ENCODE measurements around the gene CYSLTR2.

CYSLTR2 gene

DNA sequence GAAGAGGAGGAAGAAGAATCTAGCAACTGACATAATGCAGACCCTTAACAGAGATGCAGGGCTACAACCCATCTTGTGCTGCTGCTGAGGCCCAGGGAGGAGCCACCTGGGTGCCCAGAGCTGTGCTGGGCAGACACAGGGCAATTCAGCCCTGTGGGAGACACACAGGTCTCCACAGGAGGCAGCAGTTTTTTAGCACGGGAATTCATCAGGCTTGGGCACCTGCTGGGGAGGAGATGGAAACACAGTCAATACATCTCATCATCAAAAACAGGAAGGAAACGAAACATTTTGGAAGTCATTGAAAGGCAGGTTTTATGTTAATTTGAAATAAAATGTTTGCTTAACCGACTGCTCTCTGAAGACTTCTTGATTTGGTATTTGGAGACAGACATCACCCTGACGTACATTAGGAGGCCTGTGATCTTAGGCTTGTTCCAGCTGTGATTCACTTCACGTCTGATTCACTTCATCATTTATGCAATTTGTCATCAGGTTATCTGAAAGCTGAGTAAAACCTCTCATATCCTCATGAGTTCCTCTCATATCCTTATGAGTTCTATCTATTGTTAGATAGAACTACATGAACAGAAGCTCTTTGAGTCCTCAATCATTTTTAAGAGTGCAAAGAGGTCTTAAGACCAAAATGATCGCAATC is 77.4 kb downstream of the CYSLTR2 start:
- DNase-seq (ENCODE audit: low read depth), result no peak
- TF ChIP-seq, protein P1, sequence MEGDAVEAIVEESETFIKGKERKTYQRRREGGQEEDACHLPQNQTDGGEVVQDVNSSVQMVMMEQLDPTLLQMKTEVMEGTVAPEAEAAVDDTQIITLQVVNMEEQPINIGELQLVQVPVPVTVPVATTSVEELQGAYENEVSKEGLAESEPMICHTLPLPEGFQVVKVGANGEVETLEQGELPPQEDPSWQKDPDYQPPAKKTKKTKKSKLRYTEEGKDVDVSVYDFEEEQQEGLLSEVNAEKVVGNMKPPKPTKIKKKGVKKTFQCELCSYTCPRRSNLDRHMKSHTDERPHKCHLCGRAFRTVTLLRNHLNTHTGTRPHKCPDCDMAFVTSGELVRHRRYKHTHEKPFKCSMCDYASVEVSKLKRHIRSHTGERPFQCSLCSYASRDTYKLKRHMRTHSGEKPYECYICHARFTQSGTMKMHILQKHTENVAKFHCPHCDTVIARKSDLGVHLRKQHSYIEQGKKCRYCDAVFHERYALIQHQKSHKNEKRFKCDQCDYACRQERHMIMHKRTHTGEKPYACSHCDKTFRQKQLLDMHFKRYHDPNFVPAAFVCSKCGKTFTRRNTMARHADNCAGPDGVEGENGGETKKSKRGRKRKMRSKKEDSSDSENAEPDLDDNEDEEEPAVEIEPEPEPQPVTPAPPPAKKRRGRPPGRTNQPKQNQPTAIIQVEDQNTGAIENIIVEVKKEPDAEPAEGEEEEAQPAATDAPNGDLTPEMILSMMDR (IDR thresholded peaks at IDR 0.05; ENCODE audit: low read depth, low read length, missing control alignments), result no peak
- H3K4me3 ChIP-seq (ENCODE audit: low read depth, low read length), result no peak overlapping the region

GRCh38 chr13:48731957-48732569 is 78.3 kb downstream of the CYSLTR2 start:
- no peak overlapping the region for H3K4me3 ChIP-seq (ENCODE audit: low read depth, low read length)
- TF ChIP-seq, protein P1 (IDR thresholded peaks at IDR 0.05; ENCODE audit: low read depth, low read length, missing control alignments), result peak; percentile 84
- peak; percentile 18 for DNase-seq (ENCODE audit: low read depth)

DNA sequence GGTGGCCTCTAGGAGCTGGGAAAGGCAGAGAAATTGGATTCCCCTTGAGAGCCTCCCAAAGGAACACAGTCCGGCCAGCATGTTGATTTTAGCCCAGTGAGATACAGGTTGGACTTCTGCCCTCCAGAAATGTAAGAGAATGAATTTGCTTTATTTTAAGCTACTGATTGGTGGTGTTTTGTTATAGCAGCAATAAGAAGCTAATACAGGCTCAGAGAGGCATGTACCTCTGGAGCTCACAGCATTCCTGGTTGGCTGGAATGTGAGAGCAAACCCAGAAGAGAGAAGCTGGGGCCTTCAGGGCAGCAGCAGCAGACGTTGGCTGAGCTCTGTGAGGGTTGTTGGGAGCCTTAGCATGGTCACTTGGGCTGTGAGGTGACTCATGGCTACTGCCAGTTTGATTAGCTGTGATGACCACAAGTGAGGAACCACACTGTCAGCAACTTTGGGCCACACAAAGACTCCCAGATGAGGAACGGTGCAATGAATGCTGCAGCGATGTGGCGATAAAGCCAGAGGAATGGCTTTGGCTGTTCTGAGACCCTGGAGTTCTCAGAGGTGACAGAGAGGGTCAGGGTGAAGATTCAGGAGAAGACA is 80.1 kb downstream of the CYSLTR2 start:
- TF ChIP-seq, protein P1 (IDR thresholded peaks at IDR 0.05; ENCODE audit: low read depth, low read length, missing control alignments), result no peak
- DNase-seq (ENCODE audit: low read depth), result no peak

DNA sequence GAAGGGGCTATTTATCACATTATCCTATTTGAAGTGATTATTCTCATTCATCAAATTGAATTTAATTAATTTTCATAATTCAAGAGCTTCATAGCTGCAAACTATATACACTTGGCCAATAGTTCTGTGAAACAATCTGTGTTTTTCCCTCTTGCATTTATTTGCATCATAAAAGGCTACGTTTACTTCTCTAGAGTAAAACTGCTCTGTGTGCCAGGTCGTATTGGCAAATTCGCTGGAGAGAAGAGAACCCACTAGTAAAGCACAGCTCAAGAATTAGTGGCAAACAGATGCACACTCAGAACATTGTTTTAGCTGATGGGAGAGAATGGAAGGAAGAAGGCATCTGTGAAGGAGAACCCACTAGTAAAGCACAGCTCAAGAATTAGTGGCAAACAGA is 81.8 kb downstream of the CYSLTR2 start:
- DNase-seq (ENCODE audit: low read depth), result no peak
- no peak overlapping the region for H3K4me3 ChIP-seq (ENCODE audit: low read depth, low read length)
- TF ChIP-seq, protein P1 (IDR thresholded peaks at IDR 0.05; ENCODE audit: low read depth, low read length, missing control alignments), result no peak

More for the DNA sequence above, 80.1 kb downstream of the CYSLTR2 start:
- no peak overlapping the region for H3K4me3 ChIP-seq (ENCODE audit: low read depth, low read length)

DNA sequence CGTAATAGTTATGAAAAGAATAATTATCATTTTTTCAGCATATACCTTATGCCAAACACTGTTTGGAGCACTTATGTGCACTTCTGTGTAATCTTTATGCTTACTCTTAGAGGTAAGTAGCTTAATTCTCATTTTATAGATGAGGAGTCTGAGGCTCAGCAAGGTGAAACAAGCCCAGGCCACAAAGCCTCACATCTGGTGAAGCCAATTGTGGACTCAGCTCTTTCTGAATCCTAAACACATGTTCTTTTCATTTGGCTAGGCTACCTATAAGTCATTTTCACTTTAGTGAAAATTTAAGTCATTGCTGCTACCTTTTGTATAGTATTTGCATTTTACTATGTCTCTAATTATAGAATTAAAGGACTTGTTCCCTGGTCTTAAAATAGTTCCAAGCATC is 84.0 kb downstream of the CYSLTR2 start:
- no peak for DNase-seq (ENCODE audit: low read depth)
- TF ChIP-seq, protein P1 (IDR thresholded peaks at IDR 0.05; ENCODE audit: low read depth, low read length, missing control alignments), result no peak
- no peak overlapping the region for H3K4me3 ChIP-seq (ENCODE audit: low read depth, low read length)

DNA sequence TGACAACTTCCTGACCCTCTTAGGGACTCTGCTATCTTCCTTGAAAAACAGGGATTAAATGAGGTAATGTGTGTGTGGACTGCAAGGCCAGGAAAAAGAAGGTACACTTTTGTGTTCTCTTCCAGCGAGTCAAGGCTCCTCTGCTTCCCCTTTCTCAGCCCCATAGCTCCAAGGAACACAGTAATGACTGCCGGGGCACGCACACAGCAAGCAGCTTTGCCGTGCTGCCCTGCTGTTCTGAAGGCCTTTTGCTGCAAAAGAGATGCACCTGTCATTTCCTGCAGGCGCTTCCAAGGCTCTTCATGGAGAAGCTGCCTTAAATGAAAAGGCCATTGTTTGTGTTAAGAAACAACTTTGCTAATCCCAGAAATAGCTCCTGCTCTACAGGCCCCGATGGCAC is 84.6 kb downstream of the CYSLTR2 start:
- DNase-seq (ENCODE audit: low read depth), result no peak
- no peak overlapping the region for H3K4me3 ChIP-seq (ENCODE audit: low read depth, low read length)
- TF ChIP-seq, protein P1 (IDR thresholded peaks at IDR 0.05; ENCODE audit: low read depth, low read length, missing control alignments), result no peak
